Left colon (tissue), 2 donors: ENCODE data around the gene MAGI1. TPM values are rescaled to one million over a fixed set of nuclear protein-coding genes. Genes with fewer than 3 reads are reported as not detected.

Experiments
- ATAC-seq: fragments of 200-7000 bp; cut with Tn5 transposase; one replicate; pipeline ENCODE4 v1.9.1; 2020; ENCODE audit warnings: mild to moderate bottlenecking, moderate library complexity
- DNase-seq, 2 donors: peaks; one replicate each; pipeline ENCODE4 v3.0.0-alpha.2; 2020
- intact Hi-C, 2 donors: fragments of 100-400 bp; cut with DNase I in 1 of 2; cut with micrococcal nuclease in 1 of 2; formaldehyde crosslinking; loops; one replicate each; pipeline versions ENCODE4 v1.11.2 to v1.14.0; 2022; cut with DNase I, micrococcal nuclease
- total RNA-seq, 2 donors: library from RNA; stranded (reverse); fragmentation: NEBNext Ultra II Directional; extraction: Animal tissue kit (Norgen Biotek cat#: 25700); gene quantifications; one replicate each; pipeline ENCODE4 v1.2.1, GENCODE V29; 2021
- donor health status: DM: no; HTN: no; CAD: no.
- donor health status: DM: yes; HTN: yes; CAD: no.

Gene MAGI1
- total RNA-seq, 2 donors from 2014 or later: 45.9 to 49.2 TPM

GRCh38 chr3:65761446-65762234 lies 277.1 kb downstream of the MAGI1 start:
- DNase-seq (no peak), ATAC-seq (no peak)
- intact Hi-C loops: no loop called here

GRCh38 chr3:65758876-65759598 lies 279.7 kb downstream of the MAGI1 start:
- DNase-seq: no peak
- ATAC-seq: no peak
- intact Hi-C loops: no loop called here

GRCh38 chr3:65758438-65758837 lies 280.3 kb downstream of the MAGI1 start:
- DNase-seq (no peak), ATAC-seq (no peak)
- intact Hi-C loops: no loop called here

GRCh38 chr3:65752636-65753035 lies 286.1 kb downstream of the MAGI1 start:
- DNase-seq: no peak
- intact Hi-C loops: no loop called here
- no peak for ATAC-seq

- intact Hi-C loops: no loop called here
- DNase-seq: peak in 1 of 2 donors; percentile 58
- peak; percentile 71 for ATAC-seq
These were observed 287.5 kb downstream of the MAGI1 start for GRCh38 chr3:65751123-65751700.

GRCh38 chr3:65749066-65749465 lies 289.7 kb downstream of the MAGI1 start:
- DNase-seq: no peak
- no peak for ATAC-seq
- intact Hi-C loops: no loop called here

GRCh38 chr3:65748326-65748725 lies 290.4 kb downstream of the MAGI1 start:
- no peak for DNase-seq
- ATAC-seq: no peak
- intact Hi-C loops: no loop called here

GRCh38 chr3:65746848-65747247 lies 291.9 kb downstream of the MAGI1 start:
- ATAC-seq (no peak), DNase-seq (no peak)
- intact Hi-C loops: no loop called here

- intact Hi-C loops: no loop called here
- ATAC-seq (no peak), DNase-seq (no peak)
These were observed 293.4 kb downstream of the MAGI1 start for GRCh38 chr3:65745306-65745705.

- DNase-seq: no peak
- intact Hi-C loops: no loop called here
- no peak for ATAC-seq
These were observed 295.8 kb downstream of the MAGI1 start for GRCh38 chr3:65742914-65743313.

- intact Hi-C loops: no loop called here
- ATAC-seq (no peak), DNase-seq (no peak)
These were observed 297.2 kb downstream of the MAGI1 start for GRCh38 chr3:65741540-65741939.

GRCh38 chr3:65739901-65740541 lies 298.7 kb downstream of the MAGI1 start:
- DNase-seq (no peak), ATAC-seq (no peak)
- intact Hi-C loops: no loop called here

- ATAC-seq (no peak), DNase-seq (no peak)
- intact Hi-C loops: no loop called here
These were observed 303.9 kb downstream of the MAGI1 start for GRCh38 chr3:65734792-65735191.

GRCh38 chr3:65734382-65734781 lies 304.3 kb downstream of the MAGI1 start:
- no peak for DNase-seq
- no peak for ATAC-seq
- intact Hi-C loops: no loop called here

- intact Hi-C loops: no loop called here
- DNase-seq (no peak), ATAC-seq (no peak)
These were observed 305.3 kb downstream of the MAGI1 start for GRCh38 chr3:65733459-65733858.

GRCh38 chr3:65732051-65732935 lies 306.4 kb downstream of the MAGI1 start:
- intact Hi-C loops: no loop called here
- DNase-seq: no peak
- ATAC-seq: peak; percentile 75

GRCh38 chr3:65730449-65730848 lies 308.3 kb downstream of the MAGI1 start:
- ATAC-seq (no peak), DNase-seq (no peak)
- intact Hi-C loops: no loop called here

- ATAC-seq: no peak
- no peak for DNase-seq
- intact Hi-C loops: no loop called here
These were observed 308.7 kb downstream of the MAGI1 start for GRCh38 chr3:65729973-65730372.

GRCh38 chr3:65729555-65729954 lies 309.2 kb downstream of the MAGI1 start:
- ATAC-seq (peak; percentile 79), DNase-seq (no peak)
- intact Hi-C loops: no loop called here
